ENCODE measurements around the gene PHLDA3.

DNA sequence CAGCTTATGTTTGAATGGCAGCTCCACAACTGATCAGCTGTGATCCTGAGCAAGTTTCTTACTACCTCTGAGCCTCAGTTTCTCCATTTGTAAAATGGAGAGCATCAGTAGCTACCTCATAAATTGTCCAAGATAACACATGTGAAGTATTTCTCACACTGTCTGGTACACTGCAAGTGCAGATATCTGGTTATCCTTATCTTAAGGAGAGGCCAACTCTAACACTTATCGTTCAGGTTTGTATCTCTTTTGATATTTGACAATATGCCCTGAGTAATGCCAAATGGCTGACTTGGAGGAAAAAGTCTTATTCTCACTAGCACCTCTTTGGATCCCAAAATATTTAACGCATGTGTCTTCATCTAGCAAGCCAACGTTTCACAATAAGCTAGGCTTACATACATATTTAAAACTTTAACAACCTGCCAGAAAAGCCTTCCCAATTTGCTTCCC, 35.2 kb upstream of the PHLDA3 start:
- TF ChIP-seq, protein P1, sequence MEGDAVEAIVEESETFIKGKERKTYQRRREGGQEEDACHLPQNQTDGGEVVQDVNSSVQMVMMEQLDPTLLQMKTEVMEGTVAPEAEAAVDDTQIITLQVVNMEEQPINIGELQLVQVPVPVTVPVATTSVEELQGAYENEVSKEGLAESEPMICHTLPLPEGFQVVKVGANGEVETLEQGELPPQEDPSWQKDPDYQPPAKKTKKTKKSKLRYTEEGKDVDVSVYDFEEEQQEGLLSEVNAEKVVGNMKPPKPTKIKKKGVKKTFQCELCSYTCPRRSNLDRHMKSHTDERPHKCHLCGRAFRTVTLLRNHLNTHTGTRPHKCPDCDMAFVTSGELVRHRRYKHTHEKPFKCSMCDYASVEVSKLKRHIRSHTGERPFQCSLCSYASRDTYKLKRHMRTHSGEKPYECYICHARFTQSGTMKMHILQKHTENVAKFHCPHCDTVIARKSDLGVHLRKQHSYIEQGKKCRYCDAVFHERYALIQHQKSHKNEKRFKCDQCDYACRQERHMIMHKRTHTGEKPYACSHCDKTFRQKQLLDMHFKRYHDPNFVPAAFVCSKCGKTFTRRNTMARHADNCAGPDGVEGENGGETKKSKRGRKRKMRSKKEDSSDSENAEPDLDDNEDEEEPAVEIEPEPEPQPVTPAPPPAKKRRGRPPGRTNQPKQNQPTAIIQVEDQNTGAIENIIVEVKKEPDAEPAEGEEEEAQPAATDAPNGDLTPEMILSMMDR (IDR thresholded peaks at IDR 0.05): no peak
- TF ChIP-seq POLR2A (IDR thresholded peaks at IDR 0.05): no peak
